Ectodermal cell (in vitro differentiated cells): ENCODE results near the gene WDR83.
"Not testable (repeated sequence)": the region's sequence is repeated elsewhere in the genome, so short reads cannot be mapped to it uniquely, and the experiment has no call there.

Experiments used
- H3K27ac ChIP-seq: 2 replicates; pipeline ENCODE4 v1.7.0; 2013; ENCODE audit warnings: mild to moderate bottlenecking, low read depth, low read length; ENCODE audit not compliant: insufficient read depth, poor library complexity, severe bottlenecking
- H3K27me3 ChIP-seq: 2 replicates; pipeline ENCODE4 v1.7.0; 2013; ENCODE audit warnings: mild to moderate bottlenecking, low read length; ENCODE audit not compliant: insufficient read depth, control insufficient read depth, poor library complexity, severe bottlenecking
- H3K36me3 ChIP-seq: one replicate; pipeline ENCODE4 v1.7.0; 2013; ENCODE audit warnings: low read length; ENCODE audit not compliant: control insufficient read depth, insufficient read depth
- H3K4me1 ChIP-seq: one replicate; pipeline ENCODE4 v1.7.0; 2013; ENCODE audit warnings: low read length; ENCODE audit not compliant: control insufficient read depth, insufficient read depth
- H3K4me3 ChIP-seq: 2 replicates; pipeline ENCODE4 v1.7.0; 2013; ENCODE audit warnings: low read depth, low read length, control low read depth; ENCODE audit not compliant: insufficient read depth
- H3K9me3 ChIP-seq: 2 replicates; pipeline ENCODE4 v1.7.0; 2013; ENCODE audit warnings: mild to moderate bottlenecking, low read length, moderate library complexity; ENCODE audit not compliant: control insufficient read depth
- WGBS, 2 experiments: methylation state at CpG; one replicate each; pipeline ENCODE4 v1.1.7; 2013; ENCODE audit warnings: missing lambda C conversion rate in 2 of 2; 5-methylcytosine and 5-hydroxymethylcytosine counted together

The WDR83 gene

GRCh38 chr19:12668932-12669269 is 2.3 kb downstream of the WDR83 start:
- Histone ChIP-seq H3K36me3 (no peaks in the 10 kb centered on the region), H3K9me3 (no peaks in the 10 kb centered on the region), H3K4me3 (peak overlapping the region; percentile 97), H3K27me3 (no peaks in the 10 kb centered on the region), H3K4me1 (peaks cover 19% of the 10 kb centered on the region), H3K27ac (peak overlapping the region; percentile 36)
- WGBS, 2 experiments: 1 to 2% methylated on average over 24 of the region's 24 CpGs

- 1% methylated on average over 64 of the region's 64 CpGs for WGBS, 2 experiments
- Histone ChIP-seq H3K27ac (peak overlapping the region; percentile 72), H3K36me3 (peaks cover 2% of the 10 kb centered on the region), H3K4me3 (peak overlapping the region; percentile 97), H3K27me3 (no peaks in the 10 kb centered on the region), H3K4me1 (peaks cover 19% of the 10 kb centered on the region), H3K9me3 (no peaks in the 10 kb centered on the region)
Measured at GRCh38 chr19:12669270-12670158, 2.9 kb downstream of the WDR83 start.

- WGBS, 2 experiments: 57 to 61% methylated on average over 26 of the region's 26 CpGs
- H3K4me1 ChIP-seq: peaks cover 19% of the 10 kb centered on the region
- H3K9me3 ChIP-seq: no peaks in the 10 kb centered on the region
- no peak overlapping the region for H3K27ac ChIP-seq
- H3K4me3 ChIP-seq: peak overlapping the region; percentile 97
- H3K27me3 ChIP-seq: no peaks in the 10 kb centered on the region
- peaks cover 7% of the 10 kb centered on the region for H3K36me3 ChIP-seq
Measured at GRCh38 chr19:12670159-12670928, 3.7 kb downstream of the WDR83 start.

DNA sequence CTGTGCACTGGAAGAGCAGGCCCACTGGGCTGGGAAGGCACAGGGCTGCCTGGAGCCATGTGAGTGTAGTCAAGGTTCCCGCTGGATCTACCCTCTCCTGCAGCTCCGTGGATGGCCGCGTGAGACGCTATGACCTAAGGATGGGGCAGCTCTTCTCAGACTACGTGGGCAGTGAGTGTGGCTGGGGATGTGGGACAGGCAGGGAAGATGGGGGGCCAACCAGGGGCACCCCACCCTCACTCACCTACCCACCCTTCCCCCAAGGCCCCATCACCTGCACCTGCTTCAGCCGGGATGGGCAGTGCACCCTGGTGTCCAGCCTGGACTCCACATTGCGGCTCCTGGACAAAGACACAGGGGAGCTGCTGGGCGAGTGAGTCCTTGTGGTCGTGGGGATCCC is 6.1 kb downstream of the WDR83 start:
- no peaks in the 10 kb centered on the region for H3K27me3 ChIP-seq
- H3K27ac ChIP-seq: no peak overlapping the region
- no peak overlapping the region for H3K4me3 ChIP-seq
- peaks cover 12% of the 10 kb centered on the region for H3K4me1 ChIP-seq
- WGBS, 2 experiments: 94 to 95% methylated on average over 10 of the region's 10 CpGs
- peaks cover 29% of the 10 kb centered on the region for H3K36me3 ChIP-seq
- no peaks in the 10 kb centered on the region for H3K9me3 ChIP-seq

DNA sequence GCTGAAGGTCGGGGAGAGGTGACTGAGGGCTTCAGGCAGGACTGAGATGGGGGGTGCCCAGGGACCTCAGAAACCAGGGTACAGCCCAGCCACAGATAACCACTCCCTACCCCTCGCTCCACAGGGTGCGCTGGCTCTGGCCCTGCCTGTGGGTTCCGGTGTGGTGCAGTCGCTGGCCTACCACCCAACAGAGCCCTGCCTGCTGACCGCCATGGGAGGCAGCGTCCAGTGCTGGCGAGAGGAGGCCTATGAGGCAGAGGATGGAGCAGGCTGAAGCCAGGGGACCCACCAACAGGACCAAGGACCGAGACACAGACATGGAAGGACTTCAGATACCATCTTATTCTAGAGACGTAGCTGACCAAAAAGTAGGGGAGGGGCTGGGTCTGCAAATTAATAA is 8.8 kb downstream of the WDR83 start:
- Histone ChIP-seq H3K4me3 (no peak overlapping the region), H3K27ac (no peak overlapping the region), H3K36me3 (peaks cover 44% of the 10 kb centered on the region), H3K9me3 (no peaks in the 10 kb centered on the region), H3K4me1 (peaks cover 2% of the 10 kb centered on the region), H3K27me3 (no peaks in the 10 kb centered on the region)
- 96 to 97% methylated on average over 10 of the region's 10 CpGs for WGBS, 2 experiments

DNA sequence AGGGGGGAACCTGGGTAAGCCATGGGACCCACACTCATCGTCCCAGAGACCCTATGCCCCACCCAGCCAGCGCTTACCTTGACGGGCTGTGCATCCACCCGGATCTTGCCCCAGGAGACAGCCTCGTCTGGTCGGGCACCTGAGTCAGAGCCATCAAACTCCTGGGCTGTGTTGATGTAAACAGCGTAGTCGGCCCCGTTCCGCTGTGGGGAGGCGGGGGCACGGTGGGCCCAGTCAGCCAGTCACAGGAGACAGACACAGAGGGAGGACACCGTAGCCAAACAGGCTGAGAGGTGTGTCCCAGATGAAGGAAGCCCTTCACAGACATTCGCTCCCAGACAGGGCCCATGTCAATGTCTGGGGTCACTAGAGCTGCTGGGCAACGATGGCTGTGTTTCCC is 9.3 kb downstream of the WDR83 start:
- Histone ChIP-seq H3K36me3 (peaks cover 44% of the 10 kb centered on the region), H3K9me3 (no peaks in the 10 kb centered on the region), H3K27ac (no peak overlapping the region), H3K27me3 (no peaks in the 10 kb centered on the region), H3K4me1 (no peaks in the 10 kb centered on the region), H3K4me3 (no peak overlapping the region)
- WGBS, 2 experiments: 95 to 96% methylated on average over 15 of the region's 15 CpGs

- Histone ChIP-seq H3K4me1 (no peaks in the 10 kb centered on the region), H3K9me3 (no peaks in the 10 kb centered on the region), H3K27ac (no peak overlapping the region), H3K27me3 (no peaks in the 10 kb centered on the region), H3K4me3 (no peak overlapping the region), H3K36me3 (peaks cover 44% of the 10 kb centered on the region)
- 28 to 38% methylated on average over 4 of the region's 4 CpGs for WGBS, 2 experiments
Measured at GRCh38 chr19:12676384-12676792, 9.8 kb downstream of the WDR83 start.

GRCh38 chr19:12676928-12677327 is 10.3 kb downstream of the WDR83 start:
- peaks cover 44% of the 10 kb centered on the region for H3K36me3 ChIP-seq
- H3K27ac ChIP-seq: no peak overlapping the region
- 96% methylated on average over 12 of the region's 12 CpGs for WGBS, 2 experiments

GRCh38 chr19:12678039-12678438 is 11.4 kb downstream of the WDR83 start:
- peaks cover 44% of the 10 kb centered on the region for H3K36me3 ChIP-seq
- not testable (repeated sequence) for H3K4me3 ChIP-seq, H3K27ac ChIP-seq, H3K4me1 ChIP-seq, H3K9me3 ChIP-seq, H3K27me3 ChIP-seq
- WGBS, 2 experiments: 90 to 94% methylated on average over 5 of the region's 5 CpGs

More at GRCh38 chr19:12676928-12677327, 10.3 kb downstream of the WDR83 start:
- Histone ChIP-seq H3K9me3 (no peaks in the 10 kb centered on the region), H3K4me1 (no peaks in the 10 kb centered on the region), H3K4me3 (no peak overlapping the region), H3K27me3 (no peaks in the 10 kb centered on the region)

DNA sequence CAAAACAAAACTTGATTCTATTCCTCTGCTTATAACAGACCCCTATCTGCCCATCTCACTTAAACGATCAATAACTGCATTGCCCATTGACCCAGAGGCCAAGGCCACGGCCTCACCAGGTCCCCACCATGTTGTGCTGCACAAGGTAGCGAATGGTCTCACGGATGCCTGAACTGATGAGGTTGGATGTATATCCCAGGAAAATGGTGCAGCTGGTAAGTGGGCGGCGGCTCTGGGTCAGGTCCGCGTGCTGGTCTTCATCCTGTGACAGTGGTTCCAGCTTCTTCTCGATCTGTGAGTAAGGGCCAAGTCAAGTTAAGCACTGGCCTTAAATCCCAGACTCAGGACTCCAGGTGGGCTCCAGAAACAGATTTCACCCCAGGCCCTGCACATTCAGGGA is 13.4 kb downstream of the WDR83 start:
- Histone ChIP-seq H3K4me3 (no peak overlapping the region), H3K9me3 (no peaks in the 10 kb centered on the region), H3K27ac (no peak overlapping the region), H3K4me1 (no peaks in the 10 kb centered on the region), H3K36me3 (peaks cover 41% of the 10 kb centered on the region), H3K27me3 (no peaks in the 10 kb centered on the region)
- WGBS, 2 experiments: 97 to 99% methylated on average over 9 of the region's 9 CpGs
